PC-3 (cell line): Measurements from ENCODE around the gene CTSD. TPM values are rescaled to one million over a fixed set of nuclear protein-coding genes. Genes with fewer than 3 reads are reported as not detected.

Experiments used
- ATAC-seq: fragments of 200-7000 bp; cut with Tn5 transposase; 2 replicates; pipeline ENCODE4 v1.9.1; 2020; ENCODE audit warnings: mild to moderate bottlenecking, moderate library complexity
- BruUV-seq: library from RNA; stranded (reverse); fragments of 400-500 nt; replicated peaks from 2 replicates; lab custom pipeline; 2021; lab: Mats Ljungman, UMichigan
- CTCF ChIA-PET: fragments of 300-600 bp; sonication (Branson Sonifier 250); formaldehyde crosslinking; loops from one replicate; lab custom pipeline; 2022; ENCODE audit warnings: antibody characterized with exemption; lab: Charles Lee
- POLR2A ChIA-PET: fragments of 300-600 bp; sonication (Branson Sonifier 250); formaldehyde crosslinking; loops from one replicate; lab custom pipeline; 2022; ENCODE audit warnings: antibody characterized with exemption; ENCODE audit not compliant: unreplicated experiment; lab: Charles Lee
- DNase-seq: peaks from one replicate; pipeline ENCODE4 v3.0.0-alpha.2; 2015
- H2AFZ ChIP-seq: fragments of 300-600 bp; sonication (generic); 2 replicates; pipeline ENCODE4 v1.6.0; 2016; ENCODE audit warnings: antibody characterized with exemption, low read length
- H3F3A ChIP-seq: fragments of 300-600 bp; sonication (generic); one replicate; pipeline ENCODE4 v1.6.0; 2017; ENCODE audit warnings: antibody characterized with exemption, low read length, control low read depth, mild to moderate bottlenecking; ENCODE audit not compliant: unreplicated experiment
- H3K27ac ChIP-seq: fragments of 300-600 bp; sonication (generic); 2 replicates; pipeline ENCODE4 v1.5.1; 2016; ENCODE audit warnings: mild to moderate bottlenecking, low read length
- H3K27me3 ChIP-seq: fragments of 300-600 bp; sonication (generic); 2 replicates; pipeline ENCODE4 v1.6.1; 2016; ENCODE audit warnings: low read length, mixed read lengths
- H3K36me3 ChIP-seq: fragments of 300-600 bp; sonication (generic); 2 replicates; pipeline ENCODE4 v1.6.1; 2016; ENCODE audit warnings: low read depth, mixed run types, low read length, mixed read lengths
- H3K4me1 ChIP-seq: fragments of 300-600 bp; sonication (generic); 2 replicates; pipeline ENCODE4 v1.5.1; 2016; ENCODE audit warnings: low read length; ENCODE audit not compliant: insufficient read depth
- H3K4me2 ChIP-seq: fragments of 300-600 bp; sonication (generic); 2 replicates; pipeline ENCODE4 v1.6.0; 2016; ENCODE audit warnings: low read length
- H3K4me3 ChIP-seq: fragments of 300-600 bp; sonication (generic); 2 replicates; pipeline ENCODE4 v1.5.1; 2016; ENCODE audit warnings: mild to moderate bottlenecking, low read length, mixed read lengths
- H3K79me2 ChIP-seq: fragments of 300-600 bp; sonication (generic); 2 replicates; pipeline ENCODE4 v1.6.1; 2017; ENCODE audit warnings: low read length, mixed read lengths
- H3K9ac ChIP-seq: fragments of 300-600 bp; sonication (generic); 2 replicates; pipeline ENCODE4 v1.6.0; 2016; ENCODE audit warnings: mild to moderate bottlenecking, low read length
- H3K9me2 ChIP-seq: fragments of 300-600 bp; sonication (generic); replicated peaks from 2 replicates; pipeline ENCODE4 v1.6.1; 2016; ENCODE audit warnings: mixed run types, low read length, mixed read lengths
- H3K9me3 ChIP-seq: fragments of 300-600 bp; sonication (generic); 2 replicates; pipeline ENCODE4 v1.6.1; 2016; ENCODE audit warnings: low read length, mixed read lengths
- H4K20me1 ChIP-seq: fragments of 300-600 bp; sonication (generic); 2 replicates; pipeline ENCODE4 v1.6.1; 2016; ENCODE audit warnings: low read length, mixed read lengths
- EZH2 ChIP-seq: fragments of 300-600 bp; sonication (generic); IDR thresholded peaks from one replicate; pipeline ENCODE4 v1.6.1; 2017; ENCODE audit warnings: antibody characterized with exemption, mild to moderate bottlenecking, low read length; ENCODE audit not compliant: unreplicated experiment
- EZH2phosphoT487 ChIP-seq: fragments of 300-600 bp; sonication (generic); IDR thresholded peaks from 2 replicates; pipeline ENCODE4 v1.6.1; 2018; ENCODE audit warnings: mild to moderate bottlenecking, antibody characterized with exemption, low read length, borderline replicate concordance
- intact Hi-C: fragments of 100-400 bp; cut with micrococcal nuclease; formaldehyde crosslinking; loops from 2 replicates; pipeline ENCODE4 v1.9.0; 2023
- total RNA-seq: library from RNA; depleted of rRNA; stranded (reverse); fragments of >200 nt; gene quantifications from 2 replicates; pipeline ENCODE4 v1.2.3, GENCODE V29; 2014
- TF ChIP-seq, protein P1 (sequence below): fragments of 300-600 bp; sonication (generic); conservative IDR thresholded peaks from 2 replicates; pipeline ENCODE4 v1.5.1; 2017; ENCODE audit warnings: antibody characterized with exemption, low read depth, mild to moderate bottlenecking, low read length

The CTSD gene
- total RNA-seq, 1 experiment from 2014 or later: 308 TPM

GRCh38 chr11:1759851-1760220 lies 3.9 kb downstream of the CTSD start:
- intact Hi-C loops: loop anchor here (5.0 kb wide), 1 partner anchor 72 kb away; the partner anchor contains the start of gene SYT8
- ATAC-seq: no peak

GRCh38 chr11:1759151-1759850 lies 4.4 kb downstream of the CTSD start:
- TF ChIP-seq EZH2 (no peak), EZH2phosphoT487 (no peak)
- TF ChIP-seq, protein P1, sequence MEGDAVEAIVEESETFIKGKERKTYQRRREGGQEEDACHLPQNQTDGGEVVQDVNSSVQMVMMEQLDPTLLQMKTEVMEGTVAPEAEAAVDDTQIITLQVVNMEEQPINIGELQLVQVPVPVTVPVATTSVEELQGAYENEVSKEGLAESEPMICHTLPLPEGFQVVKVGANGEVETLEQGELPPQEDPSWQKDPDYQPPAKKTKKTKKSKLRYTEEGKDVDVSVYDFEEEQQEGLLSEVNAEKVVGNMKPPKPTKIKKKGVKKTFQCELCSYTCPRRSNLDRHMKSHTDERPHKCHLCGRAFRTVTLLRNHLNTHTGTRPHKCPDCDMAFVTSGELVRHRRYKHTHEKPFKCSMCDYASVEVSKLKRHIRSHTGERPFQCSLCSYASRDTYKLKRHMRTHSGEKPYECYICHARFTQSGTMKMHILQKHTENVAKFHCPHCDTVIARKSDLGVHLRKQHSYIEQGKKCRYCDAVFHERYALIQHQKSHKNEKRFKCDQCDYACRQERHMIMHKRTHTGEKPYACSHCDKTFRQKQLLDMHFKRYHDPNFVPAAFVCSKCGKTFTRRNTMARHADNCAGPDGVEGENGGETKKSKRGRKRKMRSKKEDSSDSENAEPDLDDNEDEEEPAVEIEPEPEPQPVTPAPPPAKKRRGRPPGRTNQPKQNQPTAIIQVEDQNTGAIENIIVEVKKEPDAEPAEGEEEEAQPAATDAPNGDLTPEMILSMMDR: no peak
- H3K9me3 ChIP-seq: no peaks in the 10 kb centered on the region
- H3K4me1 ChIP-seq: peaks cover 25% of the 10 kb centered on the region
- CTCF ChIA-PET: no interaction called here
- H3K9ac ChIP-seq: no peak overlapping the region
- H3K4me3 ChIP-seq: no peak overlapping the region
- H3K36me3 ChIP-seq: no peaks in the 10 kb centered on the region
- no peaks in the 10 kb centered on the region for H3F3A ChIP-seq
- H3K27me3 ChIP-seq: no peaks in the 10 kb centered on the region
- POLR2A ChIA-PET: no interaction called here
- H3K4me2 ChIP-seq: no peak overlapping the region
- no peak overlapping the region for H2AFZ ChIP-seq
- no peak overlapping the region for H3K27ac ChIP-seq
- no peak for ATAC-seq
- peaks cover 10% of the 10 kb centered on the region; the same call in 1 of the 2 replicates for H4K20me1 ChIP-seq
- H3K9me2 ChIP-seq: no peaks in the 10 kb centered on the region
- H3K79me2 ChIP-seq: peaks cover 30% of the 10 kb centered on the region
- BruUV-seq: no TSS peak
- intact Hi-C loops: no loop called here
- DNase-seq: no peak

More at GRCh38 chr11:1759851-1760220, 3.9 kb downstream of the CTSD start:
- no peaks in the 10 kb centered on the region for H3K36me3 ChIP-seq
- no peak overlapping the region for H3K4me3 ChIP-seq
- no peaks in the 10 kb centered on the region for H3K9me2 ChIP-seq
- no peaks in the 10 kb centered on the region for H3K9me3 ChIP-seq
- no peak overlapping the region for H3K4me2 ChIP-seq
- no peak overlapping the region for H3K9ac ChIP-seq
- no TSS peak for BruUV-seq
- no peak for TF ChIP-seq EZH2
- TF ChIP-seq, protein P1: no peak
- TF ChIP-seq EZH2phosphoT487: no peak
- peaks cover 10% of the 10 kb centered on the region; the same call in 1 of the 2 replicates for H4K20me1 ChIP-seq
- H2AFZ ChIP-seq: no peak overlapping the region
- POLR2A ChIA-PET: no interaction called here
- no peaks in the 10 kb centered on the region for H3F3A ChIP-seq
- DNase-seq: no peak
- CTCF ChIA-PET: no interaction called here
- H3K27ac ChIP-seq: no peak overlapping the region
- peaks cover 30% of the 10 kb centered on the region for H3K79me2 ChIP-seq
- H3K4me1 ChIP-seq: peaks cover 27% of the 10 kb centered on the region
- H3K27me3 ChIP-seq: no peaks in the 10 kb centered on the region

- no peaks in the 10 kb centered on the region for H3F3A ChIP-seq
- H3K9ac ChIP-seq: no peak overlapping the region
- no peak overlapping the region for H3K4me3 ChIP-seq
- H3K9me3 ChIP-seq: no peaks in the 10 kb centered on the region
- no peaks in the 10 kb centered on the region for H3K9me2 ChIP-seq
- H3K79me2 ChIP-seq: peaks cover 29% of the 10 kb centered on the region
- no peaks in the 10 kb centered on the region for H3K27me3 ChIP-seq
- no TSS peak for BruUV-seq
- H4K20me1 ChIP-seq: peaks cover 10% of the 10 kb centered on the region; the same call in 1 of the 2 replicates
- intact Hi-C loops: no loop called here
- POLR2A ChIA-PET: no interaction called here
- TF ChIP-seq EZH2 (no peak), EZH2phosphoT487 (no peak)
- TF ChIP-seq, protein P1: no peak
- H2AFZ ChIP-seq: no peak overlapping the region
- no peak for ATAC-seq
- DNase-seq: no peak
- H3K4me2 ChIP-seq: no peak overlapping the region
- H3K27ac ChIP-seq: no peak overlapping the region
- no peaks in the 10 kb centered on the region for H3K36me3 ChIP-seq
- H3K4me1 ChIP-seq: peaks cover 22% of the 10 kb centered on the region
- CTCF ChIA-PET: no interaction called here
Observed at GRCh38 chr11:1758611-1759150, 5.0 kb downstream of the CTSD start.
